ENCODE data around the gene GPC5. TPM values are rescaled to one million over a fixed set of nuclear protein-coding genes. Genes with fewer than 3 reads are reported as not detected.

Gene GPC5
- total RNA-seq, 1 donor = not detected

GRCh38 chr13:92387245-92387644 is 988.8 kb downstream of the GPC5 start:
- no peak overlapping the region for H3K4me3 ChIP-seq (ENCODE audit: low read depth, low read length)
- TF ChIP-seq, protein P1, sequence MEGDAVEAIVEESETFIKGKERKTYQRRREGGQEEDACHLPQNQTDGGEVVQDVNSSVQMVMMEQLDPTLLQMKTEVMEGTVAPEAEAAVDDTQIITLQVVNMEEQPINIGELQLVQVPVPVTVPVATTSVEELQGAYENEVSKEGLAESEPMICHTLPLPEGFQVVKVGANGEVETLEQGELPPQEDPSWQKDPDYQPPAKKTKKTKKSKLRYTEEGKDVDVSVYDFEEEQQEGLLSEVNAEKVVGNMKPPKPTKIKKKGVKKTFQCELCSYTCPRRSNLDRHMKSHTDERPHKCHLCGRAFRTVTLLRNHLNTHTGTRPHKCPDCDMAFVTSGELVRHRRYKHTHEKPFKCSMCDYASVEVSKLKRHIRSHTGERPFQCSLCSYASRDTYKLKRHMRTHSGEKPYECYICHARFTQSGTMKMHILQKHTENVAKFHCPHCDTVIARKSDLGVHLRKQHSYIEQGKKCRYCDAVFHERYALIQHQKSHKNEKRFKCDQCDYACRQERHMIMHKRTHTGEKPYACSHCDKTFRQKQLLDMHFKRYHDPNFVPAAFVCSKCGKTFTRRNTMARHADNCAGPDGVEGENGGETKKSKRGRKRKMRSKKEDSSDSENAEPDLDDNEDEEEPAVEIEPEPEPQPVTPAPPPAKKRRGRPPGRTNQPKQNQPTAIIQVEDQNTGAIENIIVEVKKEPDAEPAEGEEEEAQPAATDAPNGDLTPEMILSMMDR (IDR thresholded peaks at IDR 0.05; ENCODE audit: insufficient read depth, low read depth, low read length) = no peak
- DNase-seq (ENCODE audit: low read depth) = no peak

- TF ChIP-seq, protein P1 (IDR thresholded peaks at IDR 0.05; ENCODE audit: insufficient read depth, low read depth, low read length) = no peak
- H3K4me3 ChIP-seq (ENCODE audit: low read depth, low read length) = no peak overlapping the region
- peak; percentile 37 for DNase-seq (ENCODE audit: low read depth)
Observed at GRCh38 chr13:92390217-92390616, 991.8 kb downstream of the GPC5 start.

GRCh38 chr13:92403606-92404005 is 1005.2 kb downstream of the GPC5 start:
- TF ChIP-seq, protein P1 (IDR thresholded peaks at IDR 0.05; ENCODE audit: insufficient read depth, low read depth, low read length) = no peak
- H3K4me3 ChIP-seq (ENCODE audit: low read depth, low read length) = no peak overlapping the region
- DNase-seq (ENCODE audit: low read depth) = no peak

- no peak overlapping the region for H3K4me3 ChIP-seq (ENCODE audit: low read depth, low read length)
- no peak for DNase-seq (ENCODE audit: low read depth)
- TF ChIP-seq, protein P1 (IDR thresholded peaks at IDR 0.05; ENCODE audit: insufficient read depth, low read depth, low read length) = no peak
Observed at GRCh38 chr13:92407858-92408257, 1009.4 kb downstream of the GPC5 start.

GRCh38 chr13:92412481-92412880 is 1014.1 kb downstream of the GPC5 start:
- no peak for DNase-seq (ENCODE audit: low read depth)
- TF ChIP-seq, protein P1 (IDR thresholded peaks at IDR 0.05; ENCODE audit: insufficient read depth, low read depth, low read length) = no peak
- H3K4me3 ChIP-seq (ENCODE audit: low read depth, low read length) = no peak overlapping the region

DNA sequence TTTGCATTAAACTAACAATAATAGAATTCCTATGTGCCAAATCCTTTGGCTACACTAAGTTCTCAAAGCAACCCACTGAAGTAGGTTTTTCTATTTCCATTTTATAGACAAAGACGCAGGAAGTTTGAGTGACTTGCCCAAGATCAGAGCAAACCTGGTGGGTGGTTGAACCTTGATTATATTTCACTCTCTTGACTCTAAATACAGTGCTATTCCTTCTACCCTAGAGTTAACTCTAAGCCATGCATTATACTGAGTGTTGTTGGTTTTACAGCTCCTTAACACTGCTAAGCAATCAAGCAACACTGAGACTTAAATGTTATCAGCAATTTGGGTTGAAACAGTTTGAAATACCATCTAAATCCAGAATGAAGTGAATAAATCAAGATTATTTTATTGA is 1014.6 kb downstream of the GPC5 start:
- no peak for DNase-seq (ENCODE audit: low read depth)
- H3K4me3 ChIP-seq (ENCODE audit: low read depth, low read length) = no peak overlapping the region
- TF ChIP-seq, protein P1 (IDR thresholded peaks at IDR 0.05; ENCODE audit: insufficient read depth, low read depth, low read length) = no peak

DNA sequence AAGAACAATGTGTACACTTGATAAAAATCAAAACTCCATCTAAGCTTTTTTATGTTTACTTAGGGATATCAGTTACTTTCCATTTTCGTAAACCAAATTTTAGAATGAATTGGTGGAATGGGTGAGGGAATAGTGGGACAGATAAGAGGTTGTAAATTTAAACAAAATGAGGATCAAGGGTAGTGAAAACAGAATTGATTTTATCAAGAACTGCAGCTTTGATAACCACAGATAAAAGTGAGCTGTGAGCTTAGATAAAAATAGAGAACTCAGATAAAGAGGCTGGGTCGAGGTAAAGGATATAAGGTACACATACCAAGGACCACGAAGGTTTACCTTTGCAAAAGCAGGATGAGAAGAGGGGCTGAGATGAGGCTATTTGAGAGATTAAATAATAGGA is 1015.0 kb downstream of the GPC5 start:
- TF ChIP-seq, protein P1 (IDR thresholded peaks at IDR 0.05; ENCODE audit: insufficient read depth, low read depth, low read length) = no peak
- DNase-seq (ENCODE audit: low read depth) = no peak
- no peak overlapping the region for H3K4me3 ChIP-seq (ENCODE audit: low read depth, low read length)
